Lower leg skin (tissue), 4 donors: Measurements from ENCODE around the gene HDAC5. TPM values are rescaled to one million over a fixed set of nuclear protein-coding genes. Genes with fewer than 3 reads are reported as not detected.
A peak's percentile ranks its signal among the peaks of the same experiment; 100 is the strongest.

ENCODE experiments used
- DNase-seq, 2 donors: peaks; one replicate each; pipeline ENCODE4 v3.0.0-alpha.2; 2019; ENCODE audit warnings: low spot score in 2 of 2
- H3K4me3 ChIP-seq: fragments of 200-600 bp; sonication (generic); 2 replicates; pipeline ENCODE4 v1.5.1; 2017; ENCODE audit warnings: mild to moderate bottlenecking, low read depth; ENCODE audit not compliant: poor library complexity, severe bottlenecking
- CTCF ChIP-seq, 3 donors: fragments of 450-650 bp; IDR thresholded peaks; one replicate each; pipeline ENCODE4 v1.5.1; 2016; ENCODE audit warnings: antibody characterized with exemption in 3 of 3, mild to moderate bottlenecking in 3 of 3, moderate library complexity in 2 of 3
- POLR2A ChIP-seq, 2 donors: fragments of 450-650 bp; IDR thresholded peaks; one replicate each; pipeline ENCODE4 v1.6.1; 2016 to 2017; ENCODE audit warnings: antibody characterized with exemption in 2 of 2, mild to moderate bottlenecking in 1 of 2, moderate library complexity in 1 of 2
- WGBS, 2 donors: methylation state at CpG; one replicate each; pipeline ENCODE4 v1.1.5; 2018; 5-methylcytosine and 5-hydroxymethylcytosine counted together
- intact Hi-C: fragments of 100-400 bp; cut with DNase I; formaldehyde crosslinking; loops from one replicate; pipeline ENCODE4 v1.15.0; 2023; ENCODE audit warnings: low total_unique reads
- total RNA-seq, 4 donors: library from RNA; depleted of rRNA; stranded (reverse); fragments of >200 nt; gene quantifications; one replicate each; pipeline ENCODE4 v1.1.0, GENCODE V29; 2016

The HDAC5 gene
- total RNA-seq, 4 donors from 2014 or later, result 179 to 208 (median 190) TPM

- DNase-seq, result peak in 1 of 2 donors; percentile 35
- H3K4me3 ChIP-seq, result no peak overlapping the region
- no peak for TF ChIP-seq CTCF (IDR thresholded peaks at IDR 0.05)
- no peak for TF ChIP-seq POLR2A (IDR thresholded peaks at IDR 0.05)
- intact Hi-C loops, result no loop called here
- 14 to 37% methylated on average over 2 of the region's 2 CpGs for WGBS, 2 donors
These were observed 51.7 kb downstream of the HDAC5 start for GRCh38 chr17:44071772-44072171.

GRCh38 chr17:44071198-44071520, 52.3 kb downstream of the HDAC5 start:
- 2 to 3% methylated on average over 3 of the region's 3 CpGs for WGBS, 2 donors
- TF ChIP-seq POLR2A (IDR thresholded peaks at IDR 0.05) (no peak), CTCF (IDR thresholded peaks at IDR 0.05) (no peak)
- intact Hi-C loops, result no loop called here
- DNase-seq, result no peak
- H3K4me3 ChIP-seq, result peak overlapping the region; percentile 49

- intact Hi-C loops, result no loop called here
- DNase-seq, result peak; percentile 93 to 98
- WGBS, 2 donors, result 0 to 2% methylated on average over 22 to 49 of the region's 53 CpGs
- TF ChIP-seq CTCF (IDR thresholded peaks at IDR 0.05) (no peak), POLR2A (IDR thresholded peaks at IDR 0.05) (no peak)
- H3K4me3 ChIP-seq, result peak within 1 kb of the TSS; percentile 49
These were observed 52.8 kb downstream of the HDAC5 start, which contains the start of gene G6PC3 for GRCh38 chr17:44070455-44071197. TSS of gene G6PC3 (plus strand) at chr17:44070735. CDS start at chr17:44070966, 231 bp downstream.

GRCh38 chr17:44069974-44070454, 53.4 kb downstream of the HDAC5 start:
- no peak overlapping the region for H3K4me3 ChIP-seq
- TF ChIP-seq CTCF (IDR thresholded peaks at IDR 0.05) (no peak), POLR2A (IDR thresholded peaks at IDR 0.05) (no peak)
- no peak for DNase-seq
- 16 to 20% methylated on average over 7 of the region's 7 CpGs for WGBS, 2 donors
- intact Hi-C loops, result no loop called here

- H3K4me3 ChIP-seq, result no peak overlapping the region
- TF ChIP-seq CTCF (IDR thresholded peaks at IDR 0.05) (no peak), POLR2A (IDR thresholded peaks at IDR 0.05) (no peak)
- DNase-seq, result no peak
- intact Hi-C loops, result no loop called here
- WGBS, 2 donors, result 86 to 87% methylated on average over 9 of the region's 9 CpGs
These were observed 55.9 kb downstream of the HDAC5 start for GRCh38 chr17:44067545-44067940.
